HL-60 (cell line): Measurements from ENCODE around the gene HOXB1.

Source experiments
- GABPA ChIP-seq: IDR thresholded peaks from 2 replicates; pipeline ENCODE4 v1.6.1; 2012; ENCODE audit warnings: low read depth
- POLR2AphosphoS5 ChIP-seq: IDR thresholded peaks from 2 replicates; pipeline ENCODE4 v1.6.1; 2012; ENCODE audit warnings: low read depth
- TF ChIP-seq, protein P1 (sequence below): IDR thresholded peaks from one replicate; pipeline ENCODE4 v1.5.1; 2011; ENCODE audit warnings: low read length, control low read depth, inconsistent platforms; ENCODE audit not compliant: insufficient read depth
- TF ChIP-seq, protein P2 (sequence below): IDR thresholded peaks from 2 replicates; pipeline ENCODE4 v1.6.1; 2012; ENCODE audit warnings: low read depth; ENCODE audit not compliant: insufficient replicate concordance

DNA sequence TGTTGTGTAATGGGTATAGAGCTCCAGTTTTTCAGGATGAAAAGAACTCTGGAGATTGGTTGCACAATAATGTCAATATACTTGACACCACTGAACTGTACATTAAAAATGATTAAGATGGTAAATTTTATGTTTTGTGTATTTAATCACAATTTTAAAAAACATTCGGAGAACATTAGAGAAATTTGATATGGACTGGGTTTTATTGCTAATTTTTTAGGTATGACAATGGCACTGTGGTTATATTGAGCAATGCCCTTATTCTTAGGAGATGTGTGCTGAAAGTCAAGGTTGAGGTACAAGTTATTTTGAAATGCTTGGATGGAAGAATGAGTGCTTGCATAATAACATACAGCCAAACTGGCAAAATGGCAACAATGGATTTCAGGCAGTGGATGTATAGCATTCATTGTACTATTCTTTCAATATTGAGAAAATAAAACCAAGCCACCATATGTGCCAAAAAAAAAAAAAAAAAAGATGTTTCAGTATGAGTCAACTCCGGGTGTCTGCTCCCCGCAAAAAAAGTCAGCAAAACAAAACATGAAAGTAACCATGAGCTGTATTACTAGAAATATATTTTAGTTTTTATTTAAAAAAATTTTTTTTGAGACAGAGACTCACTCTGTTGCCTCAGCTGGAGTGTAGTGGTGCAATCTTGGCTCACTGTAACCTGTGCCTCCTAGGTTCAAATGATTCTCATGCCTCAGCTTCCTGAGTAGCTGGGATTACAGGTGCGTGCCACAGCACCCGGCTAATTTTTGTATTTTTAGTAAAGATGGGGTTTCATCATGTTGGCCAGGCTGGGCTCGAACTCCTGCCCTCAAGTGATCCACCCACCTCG lies 19.8 kb downstream of the HOXB1 start:
- TF ChIP-seq, protein P1, sequence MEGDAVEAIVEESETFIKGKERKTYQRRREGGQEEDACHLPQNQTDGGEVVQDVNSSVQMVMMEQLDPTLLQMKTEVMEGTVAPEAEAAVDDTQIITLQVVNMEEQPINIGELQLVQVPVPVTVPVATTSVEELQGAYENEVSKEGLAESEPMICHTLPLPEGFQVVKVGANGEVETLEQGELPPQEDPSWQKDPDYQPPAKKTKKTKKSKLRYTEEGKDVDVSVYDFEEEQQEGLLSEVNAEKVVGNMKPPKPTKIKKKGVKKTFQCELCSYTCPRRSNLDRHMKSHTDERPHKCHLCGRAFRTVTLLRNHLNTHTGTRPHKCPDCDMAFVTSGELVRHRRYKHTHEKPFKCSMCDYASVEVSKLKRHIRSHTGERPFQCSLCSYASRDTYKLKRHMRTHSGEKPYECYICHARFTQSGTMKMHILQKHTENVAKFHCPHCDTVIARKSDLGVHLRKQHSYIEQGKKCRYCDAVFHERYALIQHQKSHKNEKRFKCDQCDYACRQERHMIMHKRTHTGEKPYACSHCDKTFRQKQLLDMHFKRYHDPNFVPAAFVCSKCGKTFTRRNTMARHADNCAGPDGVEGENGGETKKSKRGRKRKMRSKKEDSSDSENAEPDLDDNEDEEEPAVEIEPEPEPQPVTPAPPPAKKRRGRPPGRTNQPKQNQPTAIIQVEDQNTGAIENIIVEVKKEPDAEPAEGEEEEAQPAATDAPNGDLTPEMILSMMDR = no peak
- TF ChIP-seq GABPA (no peak), POLR2AphosphoS5 (no peak)
- TF ChIP-seq, protein P2, sequence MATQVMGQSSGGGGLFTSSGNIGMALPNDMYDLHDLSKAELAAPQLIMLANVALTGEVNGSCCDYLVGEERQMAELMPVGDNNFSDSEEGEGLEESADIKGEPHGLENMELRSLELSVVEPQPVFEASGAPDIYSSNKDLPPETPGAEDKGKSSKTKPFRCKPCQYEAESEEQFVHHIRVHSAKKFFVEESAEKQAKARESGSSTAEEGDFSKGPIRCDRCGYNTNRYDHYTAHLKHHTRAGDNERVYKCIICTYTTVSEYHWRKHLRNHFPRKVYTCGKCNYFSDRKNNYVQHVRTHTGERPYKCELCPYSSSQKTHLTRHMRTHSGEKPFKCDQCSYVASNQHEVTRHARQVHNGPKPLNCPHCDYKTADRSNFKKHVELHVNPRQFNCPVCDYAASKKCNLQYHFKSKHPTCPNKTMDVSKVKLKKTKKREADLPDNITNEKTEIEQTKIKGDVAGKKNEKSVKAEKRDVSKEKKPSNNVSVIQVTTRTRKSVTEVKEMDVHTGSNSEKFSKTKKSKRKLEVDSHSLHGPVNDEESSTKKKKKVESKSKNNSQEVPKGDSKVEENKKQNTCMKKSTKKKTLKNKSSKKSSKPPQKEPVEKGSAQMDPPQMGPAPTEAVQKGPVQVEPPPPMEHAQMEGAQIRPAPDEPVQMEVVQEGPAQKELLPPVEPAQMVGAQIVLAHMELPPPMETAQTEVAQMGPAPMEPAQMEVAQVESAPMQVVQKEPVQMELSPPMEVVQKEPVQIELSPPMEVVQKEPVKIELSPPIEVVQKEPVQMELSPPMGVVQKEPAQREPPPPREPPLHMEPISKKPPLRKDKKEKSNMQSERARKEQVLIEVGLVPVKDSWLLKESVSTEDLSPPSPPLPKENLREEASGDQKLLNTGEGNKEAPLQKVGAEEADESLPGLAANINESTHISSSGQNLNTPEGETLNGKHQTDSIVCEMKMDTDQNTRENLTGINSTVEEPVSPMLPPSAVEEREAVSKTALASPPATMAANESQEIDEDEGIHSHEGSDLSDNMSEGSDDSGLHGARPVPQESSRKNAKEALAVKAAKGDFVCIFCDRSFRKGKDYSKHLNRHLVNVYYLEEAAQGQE = no peak
